Airway epithelial cell (primary cell): Measurements from ENCODE around the gene TSPYL2. TPM values are rescaled to one million over a fixed set of nuclear protein-coding genes. Genes with fewer than 3 reads are reported as not detected.

ENCODE experiments used
- total RNA-seq: library from RNA; depleted of rRNA; stranded (reverse); fragments of >200 nt; gene quantifications from 2 replicates; pipeline ENCODE4 v1.2.3, GENCODE V29; 2015

TSPYL2 gene
- total RNA-seq: 11.5 and 13.5 TPM in 2 replicates

GRCh38 chrX:53081925-53082772 is at the start of gene TSPYL2:
TSPYL2 (plus strand) TSS chrX:53082367; CDS start chrX:53082499, 132 bp downstream.

GRCh38 chrX:53048169-53049126 is 33.7 kb upstream of the TSPYL2 start, which contains the start of gene GPR173:
GPR173 (plus strand) TSS chrX:53048789; CDS start chrX:53076622, 27,833 bp downstream.

GRCh38 chrX:53093748-53094581 is 11.8 kb downstream of the TSPYL2 start, which contains the start of gene KANTR:
KANTR (plus strand) TSS chrX:53094142; CDS start chrX:53124273, 30,131 bp downstream.

Other genes starting within 250 kb of the TSPYL2 start
- not detected in 2 replicates for gene XAGE3, start 214.3 kb upstream of the TSPYL2 start, total RNA-seq
- 9.2 and 12.6 TPM in 2 replicates for gene FAM156B, start 185.0 kb upstream of the TSPYL2 start, total RNA-seq
- gene FAM156A, start 123.8 kb upstream of the TSPYL2 start, total RNA-seq: 5.3 and 11.0 TPM in 2 replicates
- gene GPR173, start 33.6 kb upstream of the TSPYL2 start, total RNA-seq: 0.28 TPM in 2 replicates
- 0.88 and 2.8 TPM in 2 replicates for gene KANTR, start 11.8 kb downstream of the TSPYL2 start, total RNA-seq
- 97.5 and 100 TPM in 2 replicates for gene KDM5C, start 142.8 kb downstream of the TSPYL2 start, total RNA-seq
- 4.2 and 10.3 TPM in 2 replicates for gene IQSEC2, start 199.2 kb downstream of the TSPYL2 start, total RNA-seq